A549 (cell line): ENCODE results near the gene NUDT14. TPM values are rescaled to one million over a fixed set of nuclear protein-coding genes. Genes with fewer than 3 reads are reported as not detected.

Source experiments
- ATAC-seq, 2 experiments: fragments of 200-7000 bp in 1 of 2; fragments of >200 bp in 1 of 2; cut with Nextera tagmentation in 1 of 2; cut with Tn5 transposase in 1 of 2; 3 replicates each; pipeline versions ENCODE4 v1.8.0 to v1.9.1; 2018 to 2020; ENCODE audit warnings: mild to moderate bottlenecking in 1 of 2, moderate library complexity in 1 of 2
- CTCF ChIA-PET: fragments of 300-600 bp; sonication (Branson Sonifier 250); formaldehyde crosslinking; extraction: SDS; loops from one replicate; lab custom pipeline; 2021; ENCODE audit warnings: antibody characterized with exemption, inconsistent platforms; lab: Yijun Ruan, JAX
- POLR2A ChIA-PET: fragments of 350-600 bp; formaldehyde crosslinking; extraction: SDS; loops from one replicate; lab custom pipeline; 2021; ENCODE audit warnings: antibody characterized with exemption, inconsistent platforms; lab: Yijun Ruan, JAX
- DNase-seq, 2 experiments: peaks; one replicate each; pipeline versions ENCODE4 v3.0.0 to v3.0.0-alpha.2; 2011 to 2016; ENCODE audit warnings: low read depth in 1 of 2, low spot score in 1 of 2
- FAIRE-seq: peaks from 2 replicates; lab custom pipeline; 2011; peaks lifted over from hg19 to GRCh38; lab: Jason Lieb, UNC
- H3K27ac ChIP-seq, 2 experiments: fragments of >200 bp; sonication (Bioruptor Twin); formaldehyde crosslinking; 3 replicates each; pipeline ENCODE4 v1.5.1; 2016 to 2017
- H3K4me1 ChIP-seq: fragments of >200 bp; sonication (Bioruptor Twin); formaldehyde crosslinking; 3 replicates; pipeline ENCODE4 v1.6.1; 2016
- H3K4me2 ChIP-seq: fragments of >200 bp; sonication (Bioruptor Twin); formaldehyde crosslinking; 3 replicates; pipeline ENCODE4 v1.6.1; 2016
- H3K4me3 ChIP-seq: fragments of >200 bp; sonication (Bioruptor Twin); formaldehyde crosslinking; 3 replicates; pipeline ENCODE4 v1.5.1; 2016
- H3K9me3 ChIP-seq: fragments of >200 bp; sonication (Bioruptor Twin); formaldehyde crosslinking; 3 replicates; pipeline ENCODE4 v1.6.1; 2016
- BHLHE40 ChIP-seq: IDR thresholded peaks from 2 replicates; pipeline ENCODE4 v1.6.1; 2012; ENCODE audit warnings: low read depth, low read length, inconsistent platforms
- CBX2 ChIP-seq: fragments of 200-600 bp; sonication (generic); IDR thresholded peaks from 2 replicates; pipeline ENCODE4 v1.6.1; 2016; ENCODE audit warnings: low read depth, mild to moderate bottlenecking, borderline replicate concordance
- CTCF ChIP-seq: fragments of >200 bp; sonication (Bioruptor Twin); formaldehyde crosslinking; IDR thresholded peaks from 3 replicates; pipeline ENCODE4 v1.5.1; 2016
- E2F6 ChIP-seq: IDR thresholded peaks from 2 replicates; pipeline ENCODE4 v1.6.1; 2012; ENCODE audit warnings: low read depth, borderline replicate concordance
- FOSB ChIP-seq: fragments of 250-450 bp; sonication (Bioruptor Pico); IDR thresholded peaks from 2 replicates; pipeline ENCODE4 v1.5.0; 2020; ENCODE audit warnings: mild to moderate bottlenecking, moderate library complexity
- HEYL ChIP-seq: fragments of 250-450 bp; sonication (Bioruptor Pico); IDR thresholded peaks from 2 replicates; pipeline ENCODE4 v1.8.0; 2021; ENCODE audit warnings: mild to moderate bottlenecking, moderate library complexity
- HOXA7 ChIP-seq: fragments of 250-450 bp; sonication (Bioruptor Pico); IDR thresholded peaks from 2 replicates; pipeline ENCODE4 v1.5.0; 2020; ENCODE audit warnings: mild to moderate bottlenecking, moderate library complexity
- HOXB5 ChIP-seq: fragments of 250-450 bp; sonication (Bioruptor Pico); IDR thresholded peaks from 2 replicates; pipeline ENCODE4 v1.5.0; 2020; ENCODE audit warnings: mild to moderate bottlenecking, moderate library complexity
- MAFK ChIP-seq: fragments of 450-650 bp; IDR thresholded peaks from 2 replicates; pipeline ENCODE4 v1.6.1; 2014; ENCODE audit not compliant: partially characterized antibody
- MYC ChIP-seq: IDR thresholded peaks from 2 replicates; pipeline ENCODE4 v1.6.1; 2012; ENCODE audit warnings: mild to moderate bottlenecking, inconsistent platforms, low read length, improper control_type of control experiment, borderline replicate concordance
- NPAS2 ChIP-seq: fragments of 250-450 bp; sonication (Bioruptor Pico); IDR thresholded peaks from 2 replicates; pipeline ENCODE4 v1.8.0; 2022; ENCODE audit warnings: mild to moderate bottlenecking, moderate library complexity, borderline replicate concordance
- NR3C1 ChIP-seq: fragments of >200 bp; sonication (Bioruptor Twin); formaldehyde crosslinking; IDR thresholded peaks from 3 replicates; pipeline ENCODE4 v1.6.1; 2017
- RCOR1 ChIP-seq: fragments of 150-350 bp; IDR thresholded peaks from 2 replicates; pipeline ENCODE4 v1.6.1; 2014; ENCODE audit warnings: antibody characterized with exemption, low read length, low read depth
- RNF2 ChIP-seq: fragments of 200-600 bp; sonication (generic); IDR thresholded peaks from 2 replicates; pipeline ENCODE4 v1.6.1; 2016; ENCODE audit warnings: low read depth, mild to moderate bottlenecking, antibody characterized with exemption, moderate library complexity, borderline replicate concordance
- TP53 ChIP-seq: fragments of 250-450 bp; sonication (Bioruptor Pico); IDR thresholded peaks from 2 replicates; pipeline ENCODE4 v1.5.0; 2021; ENCODE audit warnings: mild to moderate bottlenecking, moderate library complexity
- USF2 ChIP-seq: fragments of 450-650 bp; IDR thresholded peaks from 2 replicates; pipeline ENCODE4 v1.6.1; 2014; ENCODE audit warnings: antibody characterized with exemption
- ZFP36 ChIP-seq: fragments of 450-650 bp; IDR thresholded peaks from 2 replicates; pipeline ENCODE4 v1.6.1; 2014; ENCODE audit warnings: borderline replicate concordance; ENCODE audit not compliant: partially characterized antibody
- WGBS: methylation state at CpG from one replicate; pipeline ENCODE4 v1.1.6; 2017; ENCODE audit errors: missing lambda C conversion rate; 5-methylcytosine and 5-hydroxymethylcytosine counted together
- polyA plus RNA-seq, 4 experiments: library from polyadenylated mRNA; depleted of rRNA in 3 of 4; stranded (reverse); fragments of >200 nt; fragmentation: RNase III in 1 of 4; extraction: RNeasy Plus Mini Kit Qiagen cat#74134 plus additional on column Dnase treatment in 1 of 4; gene quantifications; 2 replicates in 3 of 4; 3 replicates in 1 of 4; pipeline ENCODE4 v1.2.3, GENCODE V29; 2011 to 2017

NUDT14 gene
- polyA plus RNA-seq, 2 of the 4 experiments (the other 2 are of a cell fraction) = 12.6 to 30.7 TPM

- TF ChIP-seq TP53 (CRISPR knock-in tag) (no peak), RNF2 (no peak), RCOR1 (no peak), ZFP36 (peak; percentile 6)
- H3K9me3 ChIP-seq = no peaks in the 10 kb centered on the region
- H3K27ac ChIP-seq = no peak overlapping the region
- H3K4me2 ChIP-seq = no peak overlapping the region
- ATAC-seq = peak in 1 of 2 experiments; percentile 10; a peak in 3 of 6 replicates
- POLR2A ChIA-PET = no interaction called here
- no peak overlapping the region for H3K4me3 ChIP-seq
- WGBS = 84% methylated on average over 16 of the region's 40 CpGs
- no peak for FAIRE-seq
- CTCF ChIA-PET = interaction anchor here (0.9 to 1.5 kb wide), 6 partner anchors 15 to 57 kb away, joined by 3 to 5 read pairs (median 3); no protein-coding TSS in a partner anchor
- DNase-seq = no peak
- no peaks in the 10 kb centered on the region for H3K4me1 ChIP-seq
Measured at GRCh38 chr14:105146181-105146975, 34.7 kb downstream of the NUDT14 start.

DNA sequence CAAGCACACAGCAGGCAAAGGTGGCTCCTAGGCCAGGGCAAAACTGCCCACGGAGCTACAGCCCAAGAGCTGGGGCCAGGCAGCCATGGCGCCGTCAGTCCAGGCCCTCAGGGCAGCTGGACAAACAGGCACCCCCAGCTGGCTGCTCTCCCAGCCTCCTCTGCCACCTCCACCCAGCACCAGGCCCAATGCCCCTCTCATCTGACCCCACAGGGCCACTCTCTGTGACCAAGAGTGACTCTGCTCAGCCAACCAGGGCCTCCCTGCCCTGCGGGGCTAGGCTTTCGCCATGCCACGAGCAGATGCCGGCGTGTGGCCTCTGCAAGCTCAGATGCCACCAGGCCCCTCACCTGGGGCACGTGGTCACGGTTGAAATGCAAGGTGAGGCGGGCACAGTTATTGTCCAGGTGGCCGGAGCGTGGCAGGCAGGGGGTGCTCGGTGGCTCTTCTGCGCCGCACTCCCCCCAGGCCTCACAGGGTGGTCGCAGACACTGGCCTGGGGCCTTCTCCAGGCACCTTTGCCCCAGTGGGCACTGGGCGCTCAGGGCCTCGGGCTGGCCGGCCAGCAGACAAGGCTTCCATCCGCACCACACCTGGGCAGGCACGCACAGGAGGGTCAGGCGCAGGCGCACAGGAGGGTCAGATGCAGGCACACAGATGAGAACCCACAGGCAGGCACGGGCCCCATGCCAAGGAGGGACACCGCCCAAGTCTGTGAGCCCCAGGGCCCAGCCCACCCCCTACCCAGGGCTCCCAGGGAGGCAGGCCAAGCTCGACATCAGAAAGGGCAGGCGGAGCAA lies 35.5 kb downstream of the NUDT14 start:
- POLR2A ChIA-PET = no interaction called here
- no peak; a peak in 1 of 6 replicates for ATAC-seq
- DNase-seq = no peak
- FAIRE-seq = no peak
- Histone ChIP-seq H3K9me3 (peaks cover 5% of the 10 kb centered on the region; the same call in 1 of the 3 replicates), H3K27ac (no peak overlapping the region), H3K4me3 (no peak overlapping the region), H3K4me1 (no peaks in the 10 kb centered on the region), H3K4me2 (no peak overlapping the region)
- CTCF ChIA-PET = interaction anchor here (0.9 to 1.5 kb wide), 6 partner anchors 14 to 58 kb away, joined by 3 to 5 read pairs (median 3); no protein-coding TSS in a partner anchor
- WGBS = 87% methylated on average over 6 of the region's 28 CpGs
- TF ChIP-seq HOXA7 (CRISPR knock-in tag) (no peak), MYC (no peak), HEYL (CRISPR knock-in tag) (no peak), MAFK (no peak), E2F6 (no peak), CBX2 (no peak), CTCF (no peak), NPAS2 (no peak), HOXB5 (no peak), USF2 (no peak), BHLHE40 (no peak), FOSB (CRISPR knock-in tag) (no peak), NR3C1 (no peak)
